HEK293 (cell line): ENCODE results near the gene CARM1.

ENCODE experiments used
- GLIS2 ChIP-seq: fragments of 450-650 bp; formaldehyde crosslinking; IDR thresholded peaks from 2 replicates; pipeline ENCODE4 v1.5.1; 2016; ENCODE audit warnings: missing biosample characterization, missing genetic modification characterization
- INSM2 ChIP-seq: fragments of 450-650 bp; formaldehyde crosslinking; IDR thresholded peaks from 2 replicates; pipeline ENCODE4 v1.5.1; 2016; ENCODE audit warnings: missing biosample characterization, missing genetic modification characterization
- KLF10 ChIP-seq: fragments of 450-650 bp; IDR thresholded peaks from 2 replicates; pipeline ENCODE4 v1.5.1; 2018; ENCODE audit warnings: missing biosample characterization, mild to moderate bottlenecking, missing genetic modification characterization
- KLF8 ChIP-seq: fragments of 450-650 bp; formaldehyde crosslinking; IDR thresholded peaks from 2 replicates; pipeline ENCODE4 v1.5.1; 2016; ENCODE audit warnings: missing biosample characterization, missing genetic modification characterization
- KLF9 ChIP-seq: fragments of 450-650 bp; formaldehyde crosslinking; IDR thresholded peaks from 2 replicates; pipeline ENCODE4 v1.5.1; 2016; ENCODE audit warnings: missing biosample characterization, missing genetic modification characterization, low read depth
- PATZ1 ChIP-seq: fragments of 450-650 bp; formaldehyde crosslinking; IDR thresholded peaks from 2 replicates; pipeline ENCODE4 v1.5.1; 2016; ENCODE audit warnings: missing biosample characterization, missing genetic modification characterization
- RBAK ChIP-seq: fragments of 450-650 bp; formaldehyde crosslinking; IDR thresholded peaks from 2 replicates; pipeline ENCODE4 v1.5.1; 2016; ENCODE audit warnings: missing biosample characterization, missing genetic modification characterization
- REST ChIP-seq: fragments of 450-650 bp; formaldehyde crosslinking; IDR thresholded peaks from 2 replicates; pipeline ENCODE4 v1.5.1; 2016; ENCODE audit warnings: missing biosample characterization, missing genetic modification characterization
- SP7 ChIP-seq: fragments of 450-650 bp; formaldehyde crosslinking; IDR thresholded peaks from 2 replicates; pipeline ENCODE4 v1.5.1; 2016; ENCODE audit warnings: missing biosample characterization, missing genetic modification characterization
- TCF7L2 ChIP-seq: IDR thresholded peaks from 2 replicates; pipeline ENCODE4 v1.6.1; 2011; ENCODE audit warnings: low read depth, mild to moderate bottlenecking, inconsistent platforms, low read length, moderate library complexity, borderline replicate concordance
- ZBTB11 ChIP-seq: fragments of 450-650 bp; formaldehyde crosslinking; conservative IDR thresholded peaks from 2 replicates; pipeline ENCODE4 v1.5.1; 2016; ENCODE audit warnings: low read depth, missing biosample characterization, missing genetic modification characterization
- ZBTB20 ChIP-seq: fragments of 450-650 bp; formaldehyde crosslinking; IDR thresholded peaks from 2 replicates; pipeline ENCODE4 v1.5.1; 2016; ENCODE audit warnings: missing biosample characterization, missing genetic modification characterization
- ZBTB26 ChIP-seq: fragments of 450-650 bp; formaldehyde crosslinking; optimal IDR thresholded peaks from 2 replicates; pipeline ENCODE3; 2016; ENCODE audit warnings: missing biosample characterization, mild to moderate bottlenecking, missing genetic modification characterization
- ZBTB48 ChIP-seq: fragments of 450-650 bp; formaldehyde crosslinking; IDR thresholded peaks from 2 replicates; pipeline ENCODE4 v1.5.1; 2016; ENCODE audit warnings: missing biosample characterization, missing genetic modification characterization
- ZFHX2 ChIP-seq: fragments of 450-650 bp; formaldehyde crosslinking; conservative IDR thresholded peaks from 2 replicates; pipeline ENCODE4 v1.5.1; 2016; ENCODE audit warnings: missing biosample characterization, missing genetic modification characterization
- ZNF23 ChIP-seq: fragments of 450-650 bp; formaldehyde crosslinking; IDR thresholded peaks from 2 replicates; pipeline ENCODE4 v1.5.1; 2016; ENCODE audit warnings: missing biosample characterization, missing genetic modification characterization, borderline replicate concordance
- ZNF335 ChIP-seq: fragments of 450-650 bp; formaldehyde crosslinking; conservative IDR thresholded peaks from 2 replicates; pipeline ENCODE4 v1.5.1; 2016; ENCODE audit warnings: missing biosample characterization, missing genetic modification characterization
- ZNF366 ChIP-seq: fragments of 450-650 bp; formaldehyde crosslinking; conservative IDR thresholded peaks from 2 replicates; pipeline ENCODE4 v1.5.1; 2016; ENCODE audit warnings: missing biosample characterization, missing genetic modification characterization
- ZNF394 ChIP-seq: fragments of 450-650 bp; formaldehyde crosslinking; IDR thresholded peaks from 2 replicates; pipeline ENCODE4 v1.5.1; 2016; ENCODE audit warnings: missing biosample characterization, missing genetic modification characterization, mild to moderate bottlenecking, moderate library complexity, borderline replicate concordance
- ZNF423 ChIP-seq: fragments of 450-650 bp; formaldehyde crosslinking; IDR thresholded peaks from 2 replicates; pipeline ENCODE4 v1.5.1; 2016; ENCODE audit warnings: missing biosample characterization, missing genetic modification characterization
- ZNF561 ChIP-seq: fragments of 450-650 bp; IDR thresholded peaks from 2 replicates; pipeline ENCODE4 v1.5.1; 2018; ENCODE audit warnings: missing biosample characterization, missing genetic modification characterization, borderline replicate concordance
- ZNF596 ChIP-seq: fragments of 450-650 bp; IDR thresholded peaks from 2 replicates; pipeline ENCODE4 v1.5.0; 2018; ENCODE audit warnings: missing biosample characterization, mild to moderate bottlenecking, missing genetic modification characterization, moderate library complexity
- ZNF623 ChIP-seq: fragments of 450-650 bp; formaldehyde crosslinking; IDR thresholded peaks from 2 replicates; pipeline ENCODE4 v1.5.1; 2016; ENCODE audit warnings: missing biosample characterization, missing genetic modification characterization
- ZNF660 ChIP-seq: fragments of 450-650 bp; IDR thresholded peaks from 2 replicates; pipeline ENCODE4 v1.5.1; 2018; ENCODE audit warnings: missing biosample characterization, mild to moderate bottlenecking, missing genetic modification characterization
- ZNF704 ChIP-seq: fragments of 450-650 bp; formaldehyde crosslinking; IDR thresholded peaks from 2 replicates; pipeline ENCODE4 v1.5.1; 2016; ENCODE audit warnings: missing biosample characterization, missing genetic modification characterization
- ZNF843 ChIP-seq: fragments of 450-650 bp; formaldehyde crosslinking; IDR thresholded peaks from 2 replicates; pipeline ENCODE4 v1.5.1; 2016; ENCODE audit warnings: missing biosample characterization, missing genetic modification characterization

Gene CARM1

GRCh38 chr19:10835754-10836478, 35.4 kb upstream of the CARM1 start, which contains the start of gene TMED1 (continued):
- TF ChIP-seq INSM2 (tag by site-specific recombination) (peak; percentile 98), ZNF843 (tag by site-specific recombination) (peak; percentile 55; the same call in 1 of the 2 replicates), ZNF23 (no peak), ZBTB11 (tag by site-specific recombination) (no peak), ZNF596 (tag by site-specific recombination) (no peak), ZFHX2 (tag by site-specific recombination) (peak; percentile 90), KLF10 (peak; percentile 47; the same call in 1 of the 2 replicates), REST (tag by site-specific recombination) (peak; percentile 48), GLIS2 (tag by site-specific recombination) (peak; percentile 66), ZBTB26 (tag by site-specific recombination) (peak; percentile 79), ZBTB48 (tag by site-specific recombination) (no peak), ZNF394 (tag by site-specific recombination) (peak; percentile 77), ZNF561 (tag by site-specific recombination) (no peak; the same call in 1 of the 2 replicates), ZNF623 (tag by site-specific recombination) (0 out of 2 replicates have a peak, but pooled peaks have one; percentile 6), ZNF704 (tag by site-specific recombination) (no peak), SP7 (tag by site-specific recombination) (peak; percentile 65), RBAK (tag by site-specific recombination) (no peak), ZNF335 (tag by site-specific recombination) (peak; percentile 100), ZNF423 (tag by site-specific recombination) (no peak), ZBTB20 (peak; percentile 97), PATZ1 (tag by site-specific recombination) (peak; percentile 90), KLF8 (peak; percentile 49; the same call in 1 of the 2 replicates), ZNF660 (tag by site-specific recombination) (peak; percentile 88; the same call in 1 of the 2 replicates), ZNF366 (tag by site-specific recombination) (peak; percentile 84), TCF7L2 (no peak), KLF9 (peak; percentile 99)
